NCI-H1092 treated with DMSO at 0.1 percent for 48 hours (cell line): ENCODE measurements around the gene RGS1.
"Not testable (repeated sequence)": the region's sequence is repeated elsewhere in the genome, so short reads cannot be mapped to it uniquely, and the experiment has no call there.

Source experiments
- DNase-seq: peaks from one replicate; lab custom pipeline; 2025; lab: John Stamatoyannopoulos, UW

The RGS1 gene, protein sequence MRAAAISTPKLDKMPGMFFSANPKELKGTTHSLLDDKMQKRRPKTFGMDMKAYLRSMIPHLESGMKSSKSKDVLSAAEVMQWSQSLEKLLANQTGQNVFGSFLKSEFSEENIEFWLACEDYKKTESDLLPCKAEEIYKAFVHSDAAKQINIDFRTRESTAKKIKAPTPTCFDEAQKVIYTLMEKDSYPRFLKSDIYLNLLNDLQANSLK

GRCh38 chr1:192575499-192576189, at the start of gene RGS1:
Gene RGS1, plus strand, starts transcription at chr1:192575773. Its CDS starts 20 bp downstream, at chr1:192575793.
- DNase-seq, result no peak

DNA sequence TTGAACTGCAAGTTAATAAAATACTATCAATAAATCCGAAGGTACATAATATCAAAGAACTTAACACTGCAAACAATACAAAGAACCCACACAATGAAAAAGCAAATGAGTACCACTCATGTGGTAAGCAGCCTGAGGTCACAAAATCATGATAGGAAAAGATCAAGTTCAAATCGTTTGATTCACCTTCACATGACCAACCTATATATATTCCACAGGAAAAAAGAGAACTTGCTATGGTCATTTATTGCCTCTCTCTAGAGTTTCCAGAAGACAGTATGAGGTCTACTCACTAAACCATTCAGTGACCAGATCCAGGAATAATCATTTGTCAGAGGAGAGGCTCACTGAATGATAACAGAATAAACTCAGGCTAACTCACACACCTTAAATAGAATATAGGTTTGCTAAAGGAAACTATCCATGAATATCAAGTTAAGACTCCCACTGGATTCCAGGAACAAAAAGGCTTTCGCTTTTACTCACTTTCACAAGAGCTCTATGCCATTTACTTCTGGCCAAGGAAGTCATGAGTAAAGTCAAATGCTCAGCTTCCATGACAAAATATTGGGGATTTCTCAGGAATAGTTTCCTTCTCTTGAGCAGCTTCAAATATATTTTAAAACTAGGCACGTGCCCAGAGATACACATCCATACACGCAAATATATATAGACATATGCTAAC, 48.3 kb upstream of the RGS1 start:
- DNase-seq, result no peak

DNA sequence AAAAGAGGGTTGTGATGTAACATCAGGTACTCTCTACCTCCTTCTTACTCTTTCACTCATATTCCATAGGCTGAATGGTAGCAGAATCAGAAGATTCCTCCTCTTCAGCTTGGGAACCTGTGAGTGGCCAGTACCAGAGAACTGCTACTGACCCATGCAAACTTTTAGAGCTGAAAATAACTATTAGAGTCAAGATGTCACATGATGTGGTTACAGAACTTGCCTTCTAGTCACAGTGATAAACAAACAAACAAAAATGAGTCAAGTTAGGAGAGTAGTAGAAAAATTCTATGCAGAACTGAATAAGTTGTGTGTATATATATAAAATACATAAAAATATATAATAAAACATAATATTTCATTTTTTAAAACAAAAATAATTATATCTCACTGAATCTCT, 47.6 kb upstream of the RGS1 start:
- no peak for DNase-seq

DNA sequence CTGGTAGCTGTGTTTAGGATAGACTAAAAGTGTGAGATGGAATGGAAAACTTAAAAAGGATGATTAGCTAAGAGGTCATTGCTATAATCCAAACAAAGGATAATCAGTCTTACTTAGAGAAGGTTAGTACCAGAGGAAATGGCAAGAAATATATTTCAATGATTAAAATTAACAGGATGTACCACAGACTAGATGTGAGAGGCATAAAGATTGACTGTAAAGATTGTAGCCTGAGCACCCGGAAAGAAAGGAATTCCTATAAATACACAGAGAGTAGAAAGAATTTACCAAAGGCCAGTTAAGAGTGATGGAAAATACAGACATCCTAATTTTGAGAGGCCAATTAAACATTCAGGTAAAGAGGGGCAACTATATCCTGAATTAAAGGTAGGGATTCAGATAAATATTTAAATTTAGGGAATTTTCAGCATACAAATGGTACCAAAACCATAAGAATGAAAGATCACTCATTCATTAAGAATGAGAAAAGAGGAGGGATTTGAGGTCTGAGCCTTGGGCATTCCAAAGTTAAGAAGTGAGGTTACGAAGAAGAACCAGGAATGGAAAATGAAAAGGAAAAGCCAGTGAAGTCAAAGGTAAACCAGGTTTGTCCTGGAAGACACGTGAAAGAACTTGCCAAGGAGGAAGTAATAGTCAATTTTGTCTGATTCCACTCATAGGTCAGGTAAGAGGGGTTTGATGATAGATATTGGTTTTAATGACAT, 46.4 kb upstream of the RGS1 start:
- DNase-seq, result no peak

GRCh38 chr1:192529811-192530210, 45.8 kb upstream of the RGS1 start:
- DNase-seq, result no peak

DNA sequence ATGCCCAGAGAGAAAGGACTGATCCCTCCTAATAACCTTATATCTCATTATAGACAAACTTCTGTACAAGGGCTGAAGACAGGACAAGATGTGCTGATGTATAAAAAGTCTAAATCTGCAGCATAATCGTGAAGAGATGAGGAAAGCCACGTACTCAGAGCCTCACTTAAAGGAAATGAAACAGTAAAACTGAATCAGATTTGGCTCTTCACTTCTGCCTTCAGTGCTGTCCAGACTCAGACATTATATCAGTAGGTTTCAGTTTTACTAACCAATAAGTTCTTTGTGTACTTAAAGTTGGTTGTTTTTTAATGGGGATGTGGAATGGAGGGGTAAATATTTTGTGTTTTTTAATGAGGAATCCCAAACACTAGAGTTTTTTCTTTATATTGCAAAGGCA, 45.3 kb upstream of the RGS1 start:
- DNase-seq, result no peak

- DNase-seq, result not testable (repeated sequence)
Measured at GRCh38 chr1:192531037-192531703, 44.4 kb upstream of the RGS1 start.

DNA sequence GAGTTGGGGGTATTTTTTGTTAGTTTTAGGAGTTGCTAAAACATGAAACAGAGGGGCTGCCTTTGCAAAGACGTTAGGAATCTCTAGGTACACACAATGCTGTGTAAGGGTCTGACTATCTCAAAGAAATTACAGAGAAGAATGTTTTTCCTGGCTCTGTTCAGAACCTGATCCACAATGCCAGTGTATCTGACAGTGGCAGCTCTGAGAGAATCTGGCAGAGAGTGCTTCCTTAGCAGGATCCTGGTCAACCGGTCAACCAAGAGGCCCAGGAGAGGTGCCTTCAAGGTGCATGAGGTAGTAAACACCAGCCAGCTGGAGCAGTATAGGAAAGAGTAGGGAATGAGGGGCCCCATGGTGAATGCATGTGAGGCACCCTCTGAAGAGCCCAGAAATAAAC, 40.9 kb upstream of the RGS1 start:
- DNase-seq, result no peak

- no peak for DNase-seq
Measured at GRCh38 chr1:192535916-192536664, 39.5 kb upstream of the RGS1 start.

DNA sequence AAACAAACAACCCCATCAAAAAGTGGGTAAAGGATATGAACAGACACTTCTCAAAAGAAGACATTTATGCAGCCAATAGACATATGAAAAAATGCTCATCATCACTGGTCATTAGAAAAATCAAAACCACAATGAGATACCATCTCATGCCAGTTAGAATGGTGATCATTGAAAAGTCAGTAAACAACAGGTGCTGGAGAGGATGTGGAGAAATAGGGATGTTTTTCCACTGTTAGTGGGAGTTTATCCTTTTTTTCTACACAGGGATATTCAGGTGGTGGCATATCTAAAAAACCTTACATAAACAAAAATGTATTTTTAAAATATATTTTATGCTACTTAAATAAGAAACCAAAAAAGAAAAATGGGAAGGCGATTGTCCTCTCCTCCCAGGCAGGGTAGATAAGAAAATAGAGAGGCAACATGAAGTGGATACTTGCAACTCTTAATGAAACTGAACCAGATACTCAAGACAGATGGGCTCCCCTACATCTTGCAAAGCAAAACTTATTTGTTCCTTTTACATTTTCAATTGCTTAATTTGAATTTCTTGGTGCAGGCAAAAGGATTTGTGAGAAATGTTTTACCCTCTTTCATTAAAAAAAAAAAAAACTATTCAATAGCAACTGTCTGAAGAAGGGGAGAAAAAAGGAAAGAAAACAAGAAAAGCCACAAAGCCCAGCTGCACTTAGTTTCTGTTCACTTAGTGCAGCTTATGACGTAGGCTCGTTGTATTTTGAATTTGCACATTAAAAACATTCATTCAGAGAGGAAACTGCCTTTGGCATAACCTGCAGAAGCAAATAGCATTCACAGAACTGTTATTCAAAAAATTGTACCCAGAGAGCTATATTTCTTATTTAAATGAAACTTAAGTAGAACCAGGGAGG, 36.9 kb upstream of the RGS1 start:
- DNase-seq, result no peak

GRCh38 chr1:192539297-192540092, 36.1 kb upstream of the RGS1 start:
- no peak for DNase-seq

GRCh38 chr1:192543445-192543844, 32.1 kb upstream of the RGS1 start:
- DNase-seq, result no peak

DNA sequence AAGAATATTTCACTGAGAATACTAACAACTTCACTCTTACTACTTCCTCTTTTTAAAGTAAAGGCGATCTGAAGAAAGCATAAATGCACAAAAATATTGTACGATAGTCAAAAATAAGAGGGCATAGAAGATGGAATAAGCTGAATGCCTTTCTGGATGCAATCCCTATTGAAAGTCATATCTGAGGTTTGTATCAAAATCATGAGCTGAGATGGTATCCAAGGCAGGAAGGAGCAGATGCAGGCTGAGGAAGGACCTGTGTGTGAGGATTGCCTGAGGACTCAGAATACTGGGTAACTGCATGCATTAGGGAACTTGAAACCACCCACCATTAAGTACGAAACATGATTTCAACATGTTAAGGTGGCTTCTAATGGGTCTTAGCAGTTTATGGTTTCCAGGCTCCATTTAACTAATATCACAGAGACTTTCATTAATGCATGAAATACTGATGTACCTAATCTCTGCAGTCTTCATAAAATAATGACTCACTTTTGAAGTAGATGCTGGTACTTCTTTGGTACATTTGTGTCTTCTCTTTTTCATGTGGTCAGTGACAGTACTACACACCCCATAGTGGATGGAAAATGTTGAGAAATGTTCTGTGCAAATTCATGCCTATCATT, 29.6 kb upstream of the RGS1 start:
- DNase-seq, result no peak

- DNase-seq, result no peak
Measured at GRCh38 chr1:192546596-192547190, 28.9 kb upstream of the RGS1 start.

GRCh38 chr1:192547501-192547900, 28.1 kb upstream of the RGS1 start:
- DNase-seq, result no peak

DNA sequence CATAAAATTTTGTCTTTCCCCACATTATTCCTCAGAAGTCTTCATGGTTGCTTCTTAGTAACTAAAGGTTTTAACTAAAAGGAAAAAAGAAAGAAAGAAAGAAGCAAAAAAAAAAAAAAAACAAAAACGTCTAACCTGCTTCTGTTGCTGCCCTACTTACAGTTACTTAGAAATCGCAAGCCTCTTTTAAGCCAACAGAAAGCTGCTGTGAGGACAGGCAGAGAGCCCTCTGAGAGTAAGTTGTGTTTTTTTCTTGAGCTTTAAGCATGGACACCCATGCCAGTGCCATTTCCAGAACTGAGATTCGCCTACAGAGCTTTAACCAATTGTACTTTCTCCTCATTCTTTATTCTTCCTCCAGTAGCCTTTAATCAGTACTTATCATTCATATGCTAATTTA, 25.6 kb upstream of the RGS1 start:
- no peak for DNase-seq

DNA sequence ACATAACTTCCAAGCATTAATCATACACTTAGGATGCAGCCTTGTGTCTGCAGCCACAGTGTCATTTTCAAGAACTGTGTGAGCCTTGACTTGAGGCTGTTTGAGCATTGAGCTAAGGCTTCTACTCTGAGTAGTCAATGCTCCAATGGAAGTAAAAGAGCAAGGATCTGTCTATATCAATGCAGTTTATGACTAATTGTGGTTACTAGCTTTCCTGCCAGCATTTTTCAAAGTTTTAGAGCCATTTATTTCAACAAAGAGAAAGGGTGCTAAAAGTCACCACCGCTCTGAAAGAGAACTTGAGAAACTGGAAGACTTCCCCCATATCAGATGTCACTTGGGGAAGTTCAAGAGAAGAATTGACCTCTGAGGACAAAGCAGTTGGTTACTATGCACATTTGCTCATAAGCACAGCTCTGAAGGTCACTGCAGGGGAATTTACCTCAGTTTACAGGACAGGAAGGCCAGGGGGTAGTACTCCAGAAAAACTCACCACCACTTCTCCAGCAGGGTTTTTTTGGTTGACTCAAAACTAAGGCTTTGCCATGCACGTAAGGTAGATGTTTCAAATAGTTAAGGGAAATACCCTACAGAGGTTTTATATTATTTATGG, 24.5 kb upstream of the RGS1 start:
- DNase-seq, result no peak

- no peak for DNase-seq
Measured at GRCh38 chr1:192552760-192553191, 22.8 kb upstream of the RGS1 start.
